ENCODE measurements around the gene MAP2.

Gene MAP2

GRCh38 chr2:209600341-209601171 is 176.7 kb downstream of the MAP2 start:
- no peak for DNase-seq

GRCh38 chr2:209601497-209601896 is 177.7 kb downstream of the MAP2 start:
- no peak for DNase-seq

- no peak for DNase-seq
These were observed 178.4 kb downstream of the MAP2 start for GRCh38 chr2:209602259-209602658.

GRCh38 chr2:209609531-209609930 is 185.7 kb downstream of the MAP2 start:
- no peak for DNase-seq

GRCh38 chr2:209610631-209611030 is 186.8 kb downstream of the MAP2 start:
- no peak for DNase-seq

GRCh38 chr2:209613649-209614305 is 189.9 kb downstream of the MAP2 start:
- no peak for DNase-seq

GRCh38 chr2:209614690-209615369 is 191.0 kb downstream of the MAP2 start:
- no peak for DNase-seq

- no peak for DNase-seq
These were observed 195.9 kb downstream of the MAP2 start for GRCh38 chr2:209619782-209620181.

- DNase-seq, result no peak
These were observed 200.5 kb downstream of the MAP2 start for GRCh38 chr2:209624192-209624938.

- no peak for DNase-seq
These were observed 205.8 kb downstream of the MAP2 start for GRCh38 chr2:209629597-209629996.

- no peak for DNase-seq
These were observed 210.1 kb downstream of the MAP2 start for GRCh38 chr2:209633911-209634310.

GRCh38 chr2:209636076-209636475 is 212.2 kb downstream of the MAP2 start:
- no peak for DNase-seq

GRCh38 chr2:209637293-209637692 is 213.4 kb downstream of the MAP2 start:
- no peak for DNase-seq

GRCh38 chr2:209638346-209638745 is 214.5 kb downstream of the MAP2 start:
- no peak for DNase-seq

- no peak for DNase-seq
These were observed 216.5 kb downstream of the MAP2 start for GRCh38 chr2:209640358-209640757.

- DNase-seq, result no peak
These were observed 218.4 kb downstream of the MAP2 start for GRCh38 chr2:209642146-209642820.

GRCh38 chr2:209644842-209645241 is 221.0 kb downstream of the MAP2 start:
- DNase-seq, result no peak

GRCh38 chr2:209648714-209649113 is 224.9 kb downstream of the MAP2 start:
- DNase-seq, result no peak

- DNase-seq, result no peak
These were observed 229.3 kb downstream of the MAP2 start for GRCh38 chr2:209653134-209653533.

GRCh38 chr2:209661286-209661894 is 237.5 kb downstream of the MAP2 start:
- no peak for DNase-seq

GRCh38 chr2:209662021-209662420 is 238.2 kb downstream of the MAP2 start:
- no peak for DNase-seq

- DNase-seq, result peak; percentile 6
These were observed 239.3 kb downstream of the MAP2 start for GRCh38 chr2:209663139-209663538.
